GM23338 (cell line): ENCODE data around the gene ITFG1.

Experiments
- CREB1 ChIP-seq: fragments of 250-450 bp; sonication (Bioruptor Pico); IDR thresholded peaks from 2 replicates; pipeline ENCODE4 v1.5.0; 2020; ENCODE audit warnings: low read depth, mild to moderate bottlenecking, moderate library complexity
- EZH2 ChIP-seq: fragments of 200-600 bp; sonication (generic); IDR thresholded peaks from one replicate; pipeline ENCODE4 v1.8.0; 2017; ENCODE audit warnings: antibody characterized with exemption, mild to moderate bottlenecking, low read depth; ENCODE audit not compliant: unreplicated experiment
- EZH2phosphoT487 ChIP-seq: fragments of 200-600 bp; sonication (generic); IDR thresholded peaks from one replicate; pipeline ENCODE4 v1.8.1; 2018; ENCODE audit warnings: antibody characterized with exemption; ENCODE audit not compliant: unreplicated experiment
- JUNB ChIP-seq: IDR thresholded peaks from one replicate; pipeline ENCODE4 v1.6.1; 2016; ENCODE audit warnings: antibody characterized with exemption; ENCODE audit not compliant: unreplicated experiment
- POLR2AphosphoS5 ChIP-seq: IDR thresholded peaks from 2 replicates; pipeline ENCODE4 v1.6.1; 2016; ENCODE audit warnings: antibody characterized with exemption, low read depth
- TF ChIP-seq, protein P1 (sequence below): IDR thresholded peaks from one replicate; pipeline ENCODE4 v1.6.1; 2018; ENCODE audit warnings: antibody characterized with exemption; ENCODE audit not compliant: unreplicated experiment
- TF ChIP-seq, protein P2 (sequence below), 2 experiments: fragments of 200-600 bp in 1 of 2; sonication (generic) in 1 of 2; conservative IDR thresholded peaks; 2 replicates each; pipeline versions ENCODE4 v1.5.1 to v1.6.1; 2016 to 2017; ENCODE audit warnings: antibody characterized with exemption in 2 of 2, low read depth in 2 of 2, mild to moderate bottlenecking in 2 of 2, moderate library complexity in 1 of 2

DNA sequence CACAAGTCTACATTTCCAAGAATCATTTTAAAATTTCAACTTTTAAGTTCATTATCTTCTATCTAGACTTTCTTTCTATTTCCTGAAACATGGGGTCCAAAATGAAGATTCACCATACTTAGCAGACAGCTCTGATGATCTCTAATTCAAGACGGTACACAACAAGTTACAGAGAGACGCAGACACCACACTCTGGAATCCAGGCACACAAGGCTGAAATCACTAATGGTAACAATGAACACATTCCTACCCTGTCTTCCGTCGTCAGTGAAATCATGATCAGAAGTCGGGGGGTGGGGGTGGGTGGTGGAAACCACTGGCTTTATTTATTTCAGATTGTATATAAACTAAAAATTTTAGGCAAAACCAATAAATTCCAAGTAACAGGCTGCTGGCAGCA is 78.5 kb downstream of the ITFG1 start:
- no peak for TF ChIP-seq JUNB
- TF ChIP-seq, protein P1, sequence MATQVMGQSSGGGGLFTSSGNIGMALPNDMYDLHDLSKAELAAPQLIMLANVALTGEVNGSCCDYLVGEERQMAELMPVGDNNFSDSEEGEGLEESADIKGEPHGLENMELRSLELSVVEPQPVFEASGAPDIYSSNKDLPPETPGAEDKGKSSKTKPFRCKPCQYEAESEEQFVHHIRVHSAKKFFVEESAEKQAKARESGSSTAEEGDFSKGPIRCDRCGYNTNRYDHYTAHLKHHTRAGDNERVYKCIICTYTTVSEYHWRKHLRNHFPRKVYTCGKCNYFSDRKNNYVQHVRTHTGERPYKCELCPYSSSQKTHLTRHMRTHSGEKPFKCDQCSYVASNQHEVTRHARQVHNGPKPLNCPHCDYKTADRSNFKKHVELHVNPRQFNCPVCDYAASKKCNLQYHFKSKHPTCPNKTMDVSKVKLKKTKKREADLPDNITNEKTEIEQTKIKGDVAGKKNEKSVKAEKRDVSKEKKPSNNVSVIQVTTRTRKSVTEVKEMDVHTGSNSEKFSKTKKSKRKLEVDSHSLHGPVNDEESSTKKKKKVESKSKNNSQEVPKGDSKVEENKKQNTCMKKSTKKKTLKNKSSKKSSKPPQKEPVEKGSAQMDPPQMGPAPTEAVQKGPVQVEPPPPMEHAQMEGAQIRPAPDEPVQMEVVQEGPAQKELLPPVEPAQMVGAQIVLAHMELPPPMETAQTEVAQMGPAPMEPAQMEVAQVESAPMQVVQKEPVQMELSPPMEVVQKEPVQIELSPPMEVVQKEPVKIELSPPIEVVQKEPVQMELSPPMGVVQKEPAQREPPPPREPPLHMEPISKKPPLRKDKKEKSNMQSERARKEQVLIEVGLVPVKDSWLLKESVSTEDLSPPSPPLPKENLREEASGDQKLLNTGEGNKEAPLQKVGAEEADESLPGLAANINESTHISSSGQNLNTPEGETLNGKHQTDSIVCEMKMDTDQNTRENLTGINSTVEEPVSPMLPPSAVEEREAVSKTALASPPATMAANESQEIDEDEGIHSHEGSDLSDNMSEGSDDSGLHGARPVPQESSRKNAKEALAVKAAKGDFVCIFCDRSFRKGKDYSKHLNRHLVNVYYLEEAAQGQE = no peak
- TF ChIP-seq, protein P2, sequence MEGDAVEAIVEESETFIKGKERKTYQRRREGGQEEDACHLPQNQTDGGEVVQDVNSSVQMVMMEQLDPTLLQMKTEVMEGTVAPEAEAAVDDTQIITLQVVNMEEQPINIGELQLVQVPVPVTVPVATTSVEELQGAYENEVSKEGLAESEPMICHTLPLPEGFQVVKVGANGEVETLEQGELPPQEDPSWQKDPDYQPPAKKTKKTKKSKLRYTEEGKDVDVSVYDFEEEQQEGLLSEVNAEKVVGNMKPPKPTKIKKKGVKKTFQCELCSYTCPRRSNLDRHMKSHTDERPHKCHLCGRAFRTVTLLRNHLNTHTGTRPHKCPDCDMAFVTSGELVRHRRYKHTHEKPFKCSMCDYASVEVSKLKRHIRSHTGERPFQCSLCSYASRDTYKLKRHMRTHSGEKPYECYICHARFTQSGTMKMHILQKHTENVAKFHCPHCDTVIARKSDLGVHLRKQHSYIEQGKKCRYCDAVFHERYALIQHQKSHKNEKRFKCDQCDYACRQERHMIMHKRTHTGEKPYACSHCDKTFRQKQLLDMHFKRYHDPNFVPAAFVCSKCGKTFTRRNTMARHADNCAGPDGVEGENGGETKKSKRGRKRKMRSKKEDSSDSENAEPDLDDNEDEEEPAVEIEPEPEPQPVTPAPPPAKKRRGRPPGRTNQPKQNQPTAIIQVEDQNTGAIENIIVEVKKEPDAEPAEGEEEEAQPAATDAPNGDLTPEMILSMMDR (conservative IDR thresholded peaks at IDR 0.05; ENCODE audit: low read depth in 2 of 2) = no peak
- TF ChIP-seq POLR2AphosphoS5 = no peak
- no peak for TF ChIP-seq EZH2
- no peak for TF ChIP-seq CREB1 (CRISPR knock-in tag)
- TF ChIP-seq EZH2phosphoT487 = no peak
